Caco-2 (cell line): ENCODE data around the gene PRDM1. TPM values are rescaled to one million over a fixed set of nuclear protein-coding genes. Genes with fewer than 3 reads are reported as not detected.

Experiments
- BruUV-seq: library from RNA; stranded (reverse); fragments of 400-500 nt; replicated peaks from 2 replicates; lab custom pipeline; 2021; lab: Mats Ljungman, UMichigan
- CTCF ChIA-PET: fragments of 300-600 bp; sonication (Branson Sonifier 250); formaldehyde crosslinking; loops from one replicate; lab custom pipeline; 2022; ENCODE audit warnings: antibody characterized with exemption; lab: Charles Lee
- POLR2A ChIA-PET: fragments of 300-600 bp; sonication (Branson Sonifier 250); formaldehyde crosslinking; loops from one replicate; lab custom pipeline; 2022; ENCODE audit warnings: antibody characterized with exemption; lab: Charles Lee
- DNase-seq, 2 experiments: peaks; one replicate each; pipeline versions ENCODE4 v3.0.0 to v3.0.0-alpha.2; 2020 to 2022
- H3K27me3 ChIP-seq: replicated peaks from 2 replicates; pipeline ENCODE4 v1.6.0; 2011; ENCODE audit warnings: low read length; ENCODE audit not compliant: control insufficient read depth, insufficient read depth
- H3K36me3 ChIP-seq: 2 replicates; pipeline ENCODE4 v1.5.1; 2011; ENCODE audit warnings: low read length; ENCODE audit not compliant: control insufficient read depth, insufficient read depth
- H3K4me1 ChIP-seq: fragments of 250-450 bp; sonication (Bioruptor Pico); 2 replicates; pipeline ENCODE4 v1.5.1; 2020; ENCODE audit warnings: mild to moderate bottlenecking
- H3K4me3 ChIP-seq: 2 replicates; pipeline ENCODE4 v1.5.1; 2011; ENCODE audit warnings: low read depth, mild to moderate bottlenecking, control low read depth, low read length
- H3K9me3 ChIP-seq: fragments of 250-450 bp; sonication (Bioruptor Pico); 2 replicates; pipeline ENCODE4 v1.5.1; 2020; ENCODE audit warnings: mild to moderate bottlenecking, moderate library complexity
- H3K27ac Mint-ChIP-seq: one replicate; pipeline ENCODE4 v1.8.0; 2022; ENCODE audit warnings: mixed read lengths; ENCODE audit not compliant: unreplicated experiment
- H3K27me3 Mint-ChIP-seq: one replicate; pipeline ENCODE4 v1.8.0; 2022; ENCODE audit warnings: mixed read lengths; ENCODE audit not compliant: insufficient read depth, unreplicated experiment
- H3K36me3 Mint-ChIP-seq: one replicate; pipeline ENCODE4 v1.8.0; 2022; ENCODE audit warnings: mild to moderate bottlenecking, mixed read lengths; ENCODE audit not compliant: insufficient read depth, unreplicated experiment
- H3K4me1 Mint-ChIP-seq: one replicate; pipeline ENCODE4 v1.8.0; 2022; ENCODE audit warnings: low read depth, mixed read lengths; ENCODE audit not compliant: unreplicated experiment
- H3K4me3 Mint-ChIP-seq: one replicate; pipeline ENCODE4 v1.8.0; 2022; ENCODE audit warnings: mild to moderate bottlenecking, moderate library complexity, mixed read lengths; ENCODE audit not compliant: unreplicated experiment
- H3K9me3 Mint-ChIP-seq: one replicate; pipeline ENCODE4 v1.8.0; 2022; ENCODE audit warnings: mixed read lengths; ENCODE audit not compliant: unreplicated experiment
- CTCF ChIP-seq, 2 experiments: fragments of 200-600 bp in 1 of 2; IDR thresholded peaks; 1 replicate in 1 of 2; 2 replicates in 1 of 2; pipeline versions ENCODE4 v1.5.1 to v1.8.0; 2011 to 2022; ENCODE audit warnings: antibody characterized with exemption in 1 of 2, control low read depth in 1 of 2, inconsistent platforms in 1 of 2, low read depth in 1 of 2, low read length in 1 of 2, mild to moderate bottlenecking in 1 of 2, moderate library complexity in 1 of 2; ENCODE audit not compliant: insufficient read depth in 1 of 2, severe bottlenecking in 1 of 2, unreplicated experiment in 1 of 2
- intact Hi-C: fragments of 100-400 bp; cut with micrococcal nuclease; formaldehyde crosslinking; loops from one replicate; pipeline ENCODE4 v1.10.0; 2022; ENCODE audit not compliant: unreplicated experiment
- total RNA-seq: library from RNA; stranded (reverse); gene quantifications from 2 replicates; pipeline ENCODE4 v1.2.3, GENCODE V29; 2022

Gene PRDM1
- total RNA-seq, 1 experiment from 2014 or later: 10.4 TPM

GRCh38 chr6:106132153-106132698 is 46.1 kb downstream of the PRDM1 start:
- CTCF ChIA-PET: no interaction called here
- POLR2A ChIA-PET: no interaction called here
- Histone ChIP-seq H3K4me3 (no peak overlapping the region), H3K4me1 (peaks cover 24% of the 10 kb centered on the region), H3K9me3 (no peaks in the 10 kb centered on the region), H3K36me3 (no peaks in the 10 kb centered on the region), H3K27me3 (no peaks in the 10 kb centered on the region)
- Mint-ChIP-seq H3K36me3 (no peaks in the 10 kb centered on the region), H3K4me3 (no peak overlapping the region), H3K4me1 (peaks cover 20% of the 10 kb centered on the region), H3K27me3 (no peaks in the 10 kb centered on the region), H3K27ac (no peak overlapping the region), H3K9me3 (no peaks in the 10 kb centered on the region)
- DNase-seq: no peak
- TF ChIP-seq CTCF (IDR thresholded peaks at IDR 0.05; ENCODE audit: insufficient read depth in 1 of 2, low read depth in 1 of 2, low read length in 1 of 2, severe bottlenecking in 1 of 2, unreplicated experiment in 1 of 2): no peak
- BruUV-seq: no TSS peak
- intact Hi-C loops: no loop called here

- H3K36me3 Mint-ChIP-seq: no peaks in the 10 kb centered on the region
- H3K4me1 Mint-ChIP-seq: peaks cover 20% of the 10 kb centered on the region
- no TSS peak for BruUV-seq
- Histone ChIP-seq H3K27me3 (no peaks in the 10 kb centered on the region), H3K4me1 (peaks cover 24% of the 10 kb centered on the region), H3K4me3 (no peak overlapping the region), H3K9me3 (no peaks in the 10 kb centered on the region), H3K36me3 (no peaks in the 10 kb centered on the region)
- no peak for DNase-seq
- CTCF ChIA-PET: no interaction called here
- POLR2A ChIA-PET: no interaction called here
- no peak overlapping the region for H3K27ac Mint-ChIP-seq
- H3K27me3 Mint-ChIP-seq: no peaks in the 10 kb centered on the region
- no peak for TF ChIP-seq CTCF (IDR thresholded peaks at IDR 0.05; ENCODE audit: insufficient read depth in 1 of 2, low read depth in 1 of 2, low read length in 1 of 2, severe bottlenecking in 1 of 2, unreplicated experiment in 1 of 2)
- H3K4me3 Mint-ChIP-seq: no peak overlapping the region
- intact Hi-C loops: no loop called here
- H3K9me3 Mint-ChIP-seq: no peaks in the 10 kb centered on the region
Observed at GRCh38 chr6:106133040-106133439, 46.9 kb downstream of the PRDM1 start.

GRCh38 chr6:106134087-106134770 is 48.1 kb downstream of the PRDM1 start:
- no peaks in the 10 kb centered on the region for H3K27me3 Mint-ChIP-seq
- H3K27me3 ChIP-seq: no peaks in the 10 kb centered on the region
- no peaks in the 10 kb centered on the region for H3K9me3 ChIP-seq
- H3K4me3 ChIP-seq: no peak overlapping the region
- ChIA-PET CTCF (no interaction called here), POLR2A (no interaction called here)
- H3K9me3 Mint-ChIP-seq: no peaks in the 10 kb centered on the region
- no peak for TF ChIP-seq CTCF (IDR thresholded peaks at IDR 0.05; ENCODE audit: insufficient read depth in 1 of 2, low read depth in 1 of 2, low read length in 1 of 2, severe bottlenecking in 1 of 2, unreplicated experiment in 1 of 2)
- H3K36me3 ChIP-seq: no peaks in the 10 kb centered on the region
- no TSS peak for BruUV-seq
- H3K27ac Mint-ChIP-seq: no peak overlapping the region
- peaks cover 20% of the 10 kb centered on the region for H3K4me1 ChIP-seq
- DNase-seq: no peak
- intact Hi-C loops: no loop called here
- no peak overlapping the region for H3K4me3 Mint-ChIP-seq
- no peaks in the 10 kb centered on the region for H3K36me3 Mint-ChIP-seq
- peaks cover 13% of the 10 kb centered on the region for H3K4me1 Mint-ChIP-seq
